PC-3 (cell line): ENCODE data around the gene ACOT8. TPM values are rescaled to one million over a fixed set of nuclear protein-coding genes. Genes with fewer than 3 reads are reported as not detected.

ENCODE experiments used
- ATAC-seq: fragments of 200-7000 bp; cut with Tn5 transposase; 2 replicates; pipeline ENCODE4 v1.9.1; 2020; ENCODE audit warnings: mild to moderate bottlenecking, moderate library complexity
- BruUV-seq: library from RNA; stranded (reverse); fragments of 400-500 nt; replicated peaks from 2 replicates; lab custom pipeline; 2021; lab: Mats Ljungman, UMichigan
- CTCF ChIA-PET: fragments of 300-600 bp; sonication (Branson Sonifier 250); formaldehyde crosslinking; loops from one replicate; lab custom pipeline; 2022; ENCODE audit warnings: antibody characterized with exemption; lab: Charles Lee
- POLR2A ChIA-PET: fragments of 300-600 bp; sonication (Branson Sonifier 250); formaldehyde crosslinking; loops from one replicate; lab custom pipeline; 2022; ENCODE audit warnings: antibody characterized with exemption; ENCODE audit not compliant: unreplicated experiment; lab: Charles Lee
- DNase-seq: peaks from one replicate; pipeline ENCODE4 v3.0.0-alpha.2; 2015
- H2AFZ ChIP-seq: fragments of 300-600 bp; sonication (generic); 2 replicates; pipeline ENCODE4 v1.6.0; 2016; ENCODE audit warnings: antibody characterized with exemption, low read length
- H3F3A ChIP-seq: fragments of 300-600 bp; sonication (generic); one replicate; pipeline ENCODE4 v1.6.0; 2017; ENCODE audit warnings: antibody characterized with exemption, low read length, control low read depth, mild to moderate bottlenecking; ENCODE audit not compliant: unreplicated experiment
- H3K27ac ChIP-seq: fragments of 300-600 bp; sonication (generic); 2 replicates; pipeline ENCODE4 v1.5.1; 2016; ENCODE audit warnings: mild to moderate bottlenecking, low read length
- H3K27me3 ChIP-seq: fragments of 300-600 bp; sonication (generic); 2 replicates; pipeline ENCODE4 v1.6.1; 2016; ENCODE audit warnings: low read length, mixed read lengths
- H3K36me3 ChIP-seq: fragments of 300-600 bp; sonication (generic); 2 replicates; pipeline ENCODE4 v1.6.1; 2016; ENCODE audit warnings: low read depth, mixed run types, low read length, mixed read lengths
- H3K4me1 ChIP-seq: fragments of 300-600 bp; sonication (generic); 2 replicates; pipeline ENCODE4 v1.5.1; 2016; ENCODE audit warnings: low read length; ENCODE audit not compliant: insufficient read depth
- H3K4me2 ChIP-seq: fragments of 300-600 bp; sonication (generic); 2 replicates; pipeline ENCODE4 v1.6.0; 2016; ENCODE audit warnings: low read length
- H3K4me3 ChIP-seq: fragments of 300-600 bp; sonication (generic); 2 replicates; pipeline ENCODE4 v1.5.1; 2016; ENCODE audit warnings: mild to moderate bottlenecking, low read length, mixed read lengths
- H3K79me2 ChIP-seq: fragments of 300-600 bp; sonication (generic); 2 replicates; pipeline ENCODE4 v1.6.1; 2017; ENCODE audit warnings: low read length, mixed read lengths
- H3K9ac ChIP-seq: fragments of 300-600 bp; sonication (generic); 2 replicates; pipeline ENCODE4 v1.6.0; 2016; ENCODE audit warnings: mild to moderate bottlenecking, low read length
- H3K9me2 ChIP-seq: fragments of 300-600 bp; sonication (generic); replicated peaks from 2 replicates; pipeline ENCODE4 v1.6.1; 2016; ENCODE audit warnings: mixed run types, low read length, mixed read lengths
- H3K9me3 ChIP-seq: fragments of 300-600 bp; sonication (generic); 2 replicates; pipeline ENCODE4 v1.6.1; 2016; ENCODE audit warnings: low read length, mixed read lengths
- H4K20me1 ChIP-seq: fragments of 300-600 bp; sonication (generic); 2 replicates; pipeline ENCODE4 v1.6.1; 2016; ENCODE audit warnings: low read length, mixed read lengths
- CTCF ChIP-seq: fragments of 300-600 bp; sonication (generic); conservative IDR thresholded peaks from 2 replicates; pipeline ENCODE4 v1.5.1; 2017; ENCODE audit warnings: antibody characterized with exemption, low read depth, mild to moderate bottlenecking, low read length
- EZH2 ChIP-seq: fragments of 300-600 bp; sonication (generic); IDR thresholded peaks from one replicate; pipeline ENCODE4 v1.6.1; 2017; ENCODE audit warnings: antibody characterized with exemption, mild to moderate bottlenecking, low read length; ENCODE audit not compliant: unreplicated experiment
- EZH2phosphoT487 ChIP-seq: fragments of 300-600 bp; sonication (generic); IDR thresholded peaks from 2 replicates; pipeline ENCODE4 v1.6.1; 2018; ENCODE audit warnings: mild to moderate bottlenecking, antibody characterized with exemption, low read length, borderline replicate concordance
- intact Hi-C: fragments of 100-400 bp; cut with micrococcal nuclease; formaldehyde crosslinking; loops from 2 replicates; pipeline ENCODE4 v1.9.0; 2023
- total RNA-seq: library from RNA; depleted of rRNA; stranded (reverse); fragments of >200 nt; gene quantifications from 2 replicates; pipeline ENCODE4 v1.2.3, GENCODE V29; 2014

The ACOT8 gene
- total RNA-seq, 1 experiment from 2014 or later, result 58.8 TPM

DNA sequence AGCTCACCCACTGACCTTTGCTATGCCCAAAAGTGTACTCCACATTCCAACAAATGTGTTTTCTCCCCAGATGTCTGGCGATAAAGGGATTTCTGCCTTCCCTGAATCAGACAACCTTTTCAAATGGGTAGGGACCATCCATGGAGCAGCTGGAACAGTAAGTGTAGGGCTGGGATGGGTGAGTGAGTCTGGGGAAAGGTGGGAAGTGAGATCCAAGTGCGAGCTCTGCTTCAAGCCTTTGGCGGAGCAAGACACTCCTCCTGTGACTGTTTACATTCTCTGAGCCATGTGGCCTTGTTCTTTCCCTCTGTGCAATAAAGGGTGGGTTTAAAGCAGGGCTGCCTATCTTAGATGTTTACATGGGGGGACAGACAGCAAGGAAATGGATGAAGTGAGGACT is 42.9 kb downstream of the ACOT8 start:
- peaks cover 11% of the 10 kb centered on the region for H3F3A ChIP-seq
- H3K27ac ChIP-seq, result no peak overlapping the region
- no peaks in the 10 kb centered on the region for H3K9me2 ChIP-seq
- peaks cover 35% of the 10 kb centered on the region for H3K79me2 ChIP-seq
- TF ChIP-seq EZH2 (no peak), EZH2phosphoT487 (no peak), CTCF (no peak)
- no peak overlapping the region; the same call in 1 of the 2 replicates for H3K9ac ChIP-seq
- no peaks in the 10 kb centered on the region for H3K9me3 ChIP-seq
- H3K36me3 ChIP-seq, result peaks cover 53% of the 10 kb centered on the region
- no peak overlapping the region for H2AFZ ChIP-seq
- H3K4me2 ChIP-seq, result peak overlapping the region; percentile 95
- H3K27me3 ChIP-seq, result no peaks in the 10 kb centered on the region
- H3K4me1 ChIP-seq, result peaks cover 38% of the 10 kb centered on the region
- H4K20me1 ChIP-seq, result peaks cover 11% of the 10 kb centered on the region; the same call in 1 of the 2 replicates
- ChIA-PET POLR2A (interaction anchor here (0.6 kb wide), 2 partner anchors 305 to 1125 kb away, joined by 3 to 4 read pairs; no protein-coding TSS in a partner anchor), CTCF (interaction anchor here (0.5 kb wide), 1 partner anchor 148 kb away, joined by 5 read pairs; no protein-coding TSS in a partner anchor)
- intact Hi-C loops, result loop anchor here (5.0 to 10.0 kb wide), 2 partner anchors 78 to 120 kb away; partner anchors contain the start of genes CTSA, NEURL2 and PCIF1
- ATAC-seq (no peak), DNase-seq (no peak)
- H3K4me3 ChIP-seq, result peak overlapping the region; percentile 59
- no TSS peak for BruUV-seq

DNA sequence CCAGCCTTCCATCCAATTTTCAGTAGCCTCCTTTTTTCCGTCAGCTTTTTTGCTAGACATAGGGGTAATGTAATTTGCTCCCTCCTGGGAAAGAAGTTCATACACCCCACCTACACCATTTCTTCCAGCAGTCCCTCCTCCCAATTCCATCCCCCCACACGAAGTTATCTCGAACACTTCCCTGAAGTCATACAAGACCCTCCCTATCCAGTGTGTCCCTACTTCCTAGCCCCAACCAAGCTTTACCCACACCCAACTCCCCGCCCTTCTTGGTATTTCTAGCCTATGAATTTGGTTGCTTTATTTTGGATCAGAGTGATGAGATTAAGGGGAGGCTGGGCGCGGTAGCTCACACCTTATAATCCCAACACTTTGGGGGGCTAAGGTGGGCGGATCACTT is 43.7 kb downstream of the ACOT8 start:
- ChIA-PET CTCF (no interaction called here), POLR2A (interaction anchor here (0.6 kb wide), 1 partner anchor 305 kb away, joined by 3 read pairs; no protein-coding TSS in a partner anchor)
- intact Hi-C loops, result loop anchor here (2.0 to 10.0 kb wide), 3 partner anchors 15 to 121 kb away; partner anchors contain the start of genes CTSA, NEURL2 and PCIF1
- DNase-seq, result no peak
- H3K9me3 ChIP-seq, result no peaks in the 10 kb centered on the region
- no peaks in the 10 kb centered on the region for H3K27me3 ChIP-seq
- peak overlapping the region; percentile 99 for H3K9ac ChIP-seq
- peak overlapping the region; percentile 98 for H3K4me3 ChIP-seq
- H3K27ac ChIP-seq, result peak overlapping the region; percentile 82
- H3F3A ChIP-seq, result peaks cover 11% of the 10 kb centered on the region
- BruUV-seq, result no TSS peak
- H3K4me2 ChIP-seq, result peak overlapping the region; percentile 95
- H4K20me1 ChIP-seq, result peaks cover 11% of the 10 kb centered on the region; the same call in 1 of the 2 replicates
- peaks cover 35% of the 10 kb centered on the region for H3K79me2 ChIP-seq
- H3K36me3 ChIP-seq, result peaks cover 61% of the 10 kb centered on the region
- H3K9me2 ChIP-seq, result no peaks in the 10 kb centered on the region
- H3K4me1 ChIP-seq, result peaks cover 38% of the 10 kb centered on the region
- no peak for ATAC-seq
- TF ChIP-seq CTCF (no peak), EZH2 (no peak), EZH2phosphoT487 (no peak)
- H2AFZ ChIP-seq, result no peak overlapping the region

DNA sequence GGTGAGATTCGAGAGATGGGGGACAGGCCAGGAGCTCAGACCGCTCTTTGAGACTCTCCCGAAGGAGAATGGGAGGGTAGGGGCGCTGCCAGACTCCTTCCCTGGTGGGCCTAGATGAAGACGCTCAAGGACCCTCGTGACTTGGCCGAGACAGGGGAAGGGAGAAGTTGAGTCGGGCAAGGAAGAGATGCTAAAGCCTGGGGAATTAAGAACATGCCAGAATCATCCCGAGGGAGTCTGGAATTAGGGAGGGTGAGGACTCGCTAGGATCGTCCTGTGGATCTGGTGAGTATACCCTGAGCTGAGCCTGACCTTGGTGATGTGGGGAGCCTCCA is 44.2 kb downstream of the ACOT8 start:
- peak overlapping the region; percentile 82 for H3K27ac ChIP-seq
- TF ChIP-seq EZH2phosphoT487 (no peak), CTCF (no peak), EZH2 (no peak)
- peaks cover 65% of the 10 kb centered on the region for H3K36me3 ChIP-seq
- H4K20me1 ChIP-seq, result peaks cover 11% of the 10 kb centered on the region; the same call in 1 of the 2 replicates
- peak overlapping the region; percentile 99 for H3K9ac ChIP-seq
- CTCF ChIA-PET, result interaction anchor here (0.6 kb wide), 1 partner anchor 79 kb away, joined by 3 read pairs; no protein-coding TSS in a partner anchor
- H3K9me2 ChIP-seq, result no peaks in the 10 kb centered on the region
- H2AFZ ChIP-seq, result peak overlapping the region; percentile 89
- H3K9me3 ChIP-seq, result no peaks in the 10 kb centered on the region
- H3K4me1 ChIP-seq, result peaks cover 38% of the 10 kb centered on the region
- ATAC-seq (no peak), DNase-seq (no peak)
- no peaks in the 10 kb centered on the region for H3K27me3 ChIP-seq
- peak overlapping the region; percentile 98 for H3K4me3 ChIP-seq
- POLR2A ChIA-PET, result no interaction called here
- H3K79me2 ChIP-seq, result peaks cover 35% of the 10 kb centered on the region
- intact Hi-C loops, result loop anchor here (2.0 to 10.0 kb wide), 3 partner anchors 14 to 122 kb away; partner anchors contain the start of genes CTSA, NEURL2 and PCIF1
- peak overlapping the region; percentile 95 for H3K4me2 ChIP-seq
- BruUV-seq, result no TSS peak
- H3F3A ChIP-seq, result peaks cover 11% of the 10 kb centered on the region
